ENCODE data around the gene ENAH.

ENAH gene

DNA sequence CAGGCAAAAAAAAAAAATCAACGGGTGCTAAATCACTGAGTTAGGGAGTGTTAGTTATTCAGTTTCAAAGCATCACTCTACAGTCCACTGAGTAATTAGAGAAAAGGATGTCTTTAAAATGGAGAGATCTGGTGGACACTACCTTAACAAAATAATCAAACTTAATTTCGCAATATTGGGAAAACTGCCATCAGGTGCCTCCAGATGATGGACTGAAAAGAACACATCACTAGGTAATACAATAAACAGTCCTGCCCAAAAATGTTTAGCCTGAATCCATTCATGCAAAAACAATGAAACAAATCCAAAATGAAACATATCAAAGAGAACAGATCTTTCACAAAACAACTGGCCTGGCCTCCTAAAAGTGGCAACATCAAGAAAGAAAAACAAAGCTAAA is 54.1 kb downstream of the ENAH start:
- no peak overlapping the region for H3K4me2 ChIP-seq (ENCODE audit: low read depth, low read length, poor library complexity, severe bottlenecking)
- no peak overlapping the region for H2AFZ ChIP-seq (ENCODE audit: low read length)
- H3K27me3 ChIP-seq (ENCODE audit: insufficient read depth, low read length, poor library complexity, severe bottlenecking), result no peaks in the 10 kb centered on the region
- peaks cover 14% of the 10 kb centered on the region for H3K79me2 ChIP-seq (ENCODE audit: insufficient read depth, low read length)
- no peaks in the 10 kb centered on the region; the same call in 1 of the 2 replicates for H3F3A ChIP-seq (ENCODE audit: low read depth)
- TF ChIP-seq EZH2phosphoT487 (IDR thresholded peaks at IDR 0.05; ENCODE audit: borderline replicate concordance), result no peak
- TF ChIP-seq, protein P1, sequence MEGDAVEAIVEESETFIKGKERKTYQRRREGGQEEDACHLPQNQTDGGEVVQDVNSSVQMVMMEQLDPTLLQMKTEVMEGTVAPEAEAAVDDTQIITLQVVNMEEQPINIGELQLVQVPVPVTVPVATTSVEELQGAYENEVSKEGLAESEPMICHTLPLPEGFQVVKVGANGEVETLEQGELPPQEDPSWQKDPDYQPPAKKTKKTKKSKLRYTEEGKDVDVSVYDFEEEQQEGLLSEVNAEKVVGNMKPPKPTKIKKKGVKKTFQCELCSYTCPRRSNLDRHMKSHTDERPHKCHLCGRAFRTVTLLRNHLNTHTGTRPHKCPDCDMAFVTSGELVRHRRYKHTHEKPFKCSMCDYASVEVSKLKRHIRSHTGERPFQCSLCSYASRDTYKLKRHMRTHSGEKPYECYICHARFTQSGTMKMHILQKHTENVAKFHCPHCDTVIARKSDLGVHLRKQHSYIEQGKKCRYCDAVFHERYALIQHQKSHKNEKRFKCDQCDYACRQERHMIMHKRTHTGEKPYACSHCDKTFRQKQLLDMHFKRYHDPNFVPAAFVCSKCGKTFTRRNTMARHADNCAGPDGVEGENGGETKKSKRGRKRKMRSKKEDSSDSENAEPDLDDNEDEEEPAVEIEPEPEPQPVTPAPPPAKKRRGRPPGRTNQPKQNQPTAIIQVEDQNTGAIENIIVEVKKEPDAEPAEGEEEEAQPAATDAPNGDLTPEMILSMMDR (conservative IDR thresholded peaks at IDR 0.05; ENCODE audit: low read length), result no peak
- H3K4me3 ChIP-seq (ENCODE audit: low read length, poor library complexity, severe bottlenecking), result no peak overlapping the region
- no peak overlapping the region for H3K9ac ChIP-seq (ENCODE audit: low read depth, low read length, poor library complexity, severe bottlenecking)
- H3K9me3 ChIP-seq (ENCODE audit: insufficient read depth, low read depth, low read length), result no peaks in the 10 kb centered on the region
- no peaks in the 10 kb centered on the region for H3K36me3 ChIP-seq (ENCODE audit: insufficient read depth, low read length)
- H3K9me2 ChIP-seq (replicated peaks; ENCODE audit: low read depth, low read length), result no peaks in the 10 kb centered on the region
- H3K4me1 ChIP-seq (ENCODE audit: insufficient read depth, low read length, poor library complexity, severe bottlenecking), result peaks cover 12% of the 10 kb centered on the region
- H4K20me1 ChIP-seq (ENCODE audit: insufficient read depth, low read length, poor library complexity, severe bottlenecking), result no peaks in the 10 kb centered on the region

DNA sequence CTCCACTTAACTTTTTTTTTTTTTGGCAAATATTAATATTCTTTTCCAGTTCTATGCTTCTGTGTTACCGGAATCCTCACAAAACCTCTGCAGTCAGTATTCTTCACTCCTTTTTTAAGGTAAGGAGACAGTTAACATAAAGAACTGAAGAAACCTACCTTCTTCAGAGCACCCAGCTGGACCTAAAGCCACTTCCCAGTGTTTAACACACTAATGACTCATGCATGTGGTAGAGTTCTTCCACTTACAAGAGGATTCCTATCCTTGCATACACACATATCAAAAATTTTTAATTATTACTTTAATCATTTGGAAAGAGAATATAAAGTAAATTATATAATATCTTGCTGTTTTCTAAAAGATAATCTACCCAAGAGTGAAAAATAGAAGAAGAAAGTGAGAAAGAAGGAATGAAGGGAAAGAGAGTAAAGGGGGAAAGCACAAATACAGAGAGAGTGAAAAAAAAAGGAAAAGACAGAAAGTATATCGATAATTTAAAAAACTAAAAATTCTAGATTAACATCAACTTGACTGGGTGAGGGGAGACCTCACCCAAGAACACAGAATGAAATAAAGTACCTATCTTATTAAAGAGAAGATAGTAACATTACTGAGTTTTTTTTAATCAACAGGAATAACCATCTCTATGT is 54.9 kb downstream of the ENAH start:
- no peak overlapping the region for H3K9ac ChIP-seq (ENCODE audit: low read depth, low read length, poor library complexity, severe bottlenecking)
- H3K36me3 ChIP-seq (ENCODE audit: insufficient read depth, low read length), result no peaks in the 10 kb centered on the region
- no peaks in the 10 kb centered on the region for H3K9me2 ChIP-seq (replicated peaks; ENCODE audit: low read depth, low read length)
- H2AFZ ChIP-seq (ENCODE audit: low read length), result no peak overlapping the region
- no peaks in the 10 kb centered on the region for H3K27me3 ChIP-seq (ENCODE audit: insufficient read depth, low read length, poor library complexity, severe bottlenecking)
- TF ChIP-seq EZH2phosphoT487 (IDR thresholded peaks at IDR 0.05; ENCODE audit: borderline replicate concordance), result no peak
- TF ChIP-seq, protein P1 (conservative IDR thresholded peaks at IDR 0.05; ENCODE audit: low read length), result no peak
- H3K4me3 ChIP-seq (ENCODE audit: low read length, poor library complexity, severe bottlenecking), result no peak overlapping the region
- H3K79me2 ChIP-seq (ENCODE audit: insufficient read depth, low read length), result peaks cover 14% of the 10 kb centered on the region
- H3K4me2 ChIP-seq (ENCODE audit: low read depth, low read length, poor library complexity, severe bottlenecking), result no peak overlapping the region
- H3K4me1 ChIP-seq (ENCODE audit: insufficient read depth, low read length, poor library complexity, severe bottlenecking), result peaks cover 7% of the 10 kb centered on the region
- H3K9me3 ChIP-seq (ENCODE audit: insufficient read depth, low read depth, low read length), result no peaks in the 10 kb centered on the region
- H4K20me1 ChIP-seq (ENCODE audit: insufficient read depth, low read length, poor library complexity, severe bottlenecking), result no peaks in the 10 kb centered on the region
- H3F3A ChIP-seq (ENCODE audit: low read depth), result no peaks in the 10 kb centered on the region

DNA sequence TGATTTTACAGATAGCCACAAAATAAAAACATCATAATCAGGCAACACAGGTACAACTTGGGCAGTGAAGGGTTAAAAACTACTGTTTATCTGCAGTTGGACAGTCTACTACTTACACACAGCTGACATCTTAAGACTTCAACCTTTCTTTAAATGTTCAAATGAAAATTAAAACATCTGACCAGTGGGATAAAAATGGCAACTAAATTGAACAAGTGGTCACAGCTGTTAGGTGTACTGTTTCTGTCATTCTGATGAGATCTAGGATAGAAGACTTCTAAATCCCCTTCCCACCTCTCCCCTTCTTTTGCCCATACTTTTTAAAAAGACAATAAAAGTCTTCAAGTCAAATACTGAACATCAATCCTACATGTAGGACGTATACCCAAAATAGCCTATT is 56.2 kb downstream of the ENAH start:
- H3K9ac ChIP-seq (ENCODE audit: low read depth, low read length, poor library complexity, severe bottlenecking), result no peak overlapping the region
- H4K20me1 ChIP-seq (ENCODE audit: insufficient read depth, low read length, poor library complexity, severe bottlenecking), result no peaks in the 10 kb centered on the region
- no peaks in the 10 kb centered on the region for H3K27me3 ChIP-seq (ENCODE audit: insufficient read depth, low read length, poor library complexity, severe bottlenecking)
- peaks cover 8% of the 10 kb centered on the region; the same call in 1 of the 2 replicates for H3K79me2 ChIP-seq (ENCODE audit: insufficient read depth, low read length)
- H3K4me2 ChIP-seq (ENCODE audit: low read depth, low read length, poor library complexity, severe bottlenecking), result no peak overlapping the region
- no peaks in the 10 kb centered on the region for H3F3A ChIP-seq (ENCODE audit: low read depth)
- TF ChIP-seq, protein P1 (conservative IDR thresholded peaks at IDR 0.05; ENCODE audit: low read length), result no peak
- TF ChIP-seq EZH2phosphoT487 (IDR thresholded peaks at IDR 0.05; ENCODE audit: borderline replicate concordance), result no peak
- H3K9me2 ChIP-seq (replicated peaks; ENCODE audit: low read depth, low read length), result no peaks in the 10 kb centered on the region
- no peak overlapping the region for H2AFZ ChIP-seq (ENCODE audit: low read length)
- no peaks in the 10 kb centered on the region for H3K36me3 ChIP-seq (ENCODE audit: insufficient read depth, low read length)
- H3K4me3 ChIP-seq (ENCODE audit: low read length, poor library complexity, severe bottlenecking), result no peak overlapping the region
- peaks cover 2% of the 10 kb centered on the region for H3K4me1 ChIP-seq (ENCODE audit: insufficient read depth, low read length, poor library complexity, severe bottlenecking)
- no peaks in the 10 kb centered on the region for H3K9me3 ChIP-seq (ENCODE audit: insufficient read depth, low read depth, low read length)
